DMS153 treated with DMSO at 0.1 percent for 48 hours (cell line): Measurements from ENCODE around the gene CELF2.

Source experiments
- DNase-seq: peaks from one replicate; lab custom pipeline; 2025; ENCODE audit not compliant: unreplicated experiment; lab: John Stamatoyannopoulos, UW

The CELF2 gene

DNA sequence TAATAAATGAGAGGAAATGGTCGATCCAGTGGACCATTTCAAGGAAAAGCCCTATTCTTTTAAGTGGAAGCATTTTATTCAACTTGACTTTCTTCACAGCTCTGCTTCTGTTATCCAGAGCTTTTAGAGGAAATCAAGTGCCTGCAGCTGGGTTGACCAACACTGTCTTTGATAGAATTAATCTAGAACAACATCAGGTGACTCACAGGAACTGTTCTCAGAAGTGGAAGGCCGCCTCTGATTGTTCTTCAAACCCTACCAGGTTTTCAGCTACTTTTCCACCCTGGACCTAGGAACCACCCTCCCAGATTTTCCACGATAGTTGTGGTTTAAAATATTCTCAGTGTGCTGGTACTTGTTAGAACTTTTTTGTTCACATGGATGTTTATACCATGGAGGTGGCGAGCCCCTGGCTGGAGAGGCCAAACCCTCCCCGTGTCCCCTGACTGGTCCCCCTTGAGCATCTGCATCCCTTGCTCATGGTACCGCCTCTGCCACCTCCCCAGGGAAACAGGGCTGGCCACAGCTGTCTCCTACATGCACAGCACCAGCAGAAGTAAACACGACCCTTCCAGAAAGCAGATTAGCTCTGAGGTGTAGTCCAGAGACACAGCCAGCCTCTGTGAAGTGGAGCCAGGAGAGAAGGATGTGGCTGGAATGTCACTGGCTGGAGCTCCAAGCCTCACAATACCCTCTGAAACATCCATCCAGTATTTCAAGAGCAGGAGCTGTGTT is 300.4 kb downstream of the CELF2 start:
- DNase-seq = no peak

DNA sequence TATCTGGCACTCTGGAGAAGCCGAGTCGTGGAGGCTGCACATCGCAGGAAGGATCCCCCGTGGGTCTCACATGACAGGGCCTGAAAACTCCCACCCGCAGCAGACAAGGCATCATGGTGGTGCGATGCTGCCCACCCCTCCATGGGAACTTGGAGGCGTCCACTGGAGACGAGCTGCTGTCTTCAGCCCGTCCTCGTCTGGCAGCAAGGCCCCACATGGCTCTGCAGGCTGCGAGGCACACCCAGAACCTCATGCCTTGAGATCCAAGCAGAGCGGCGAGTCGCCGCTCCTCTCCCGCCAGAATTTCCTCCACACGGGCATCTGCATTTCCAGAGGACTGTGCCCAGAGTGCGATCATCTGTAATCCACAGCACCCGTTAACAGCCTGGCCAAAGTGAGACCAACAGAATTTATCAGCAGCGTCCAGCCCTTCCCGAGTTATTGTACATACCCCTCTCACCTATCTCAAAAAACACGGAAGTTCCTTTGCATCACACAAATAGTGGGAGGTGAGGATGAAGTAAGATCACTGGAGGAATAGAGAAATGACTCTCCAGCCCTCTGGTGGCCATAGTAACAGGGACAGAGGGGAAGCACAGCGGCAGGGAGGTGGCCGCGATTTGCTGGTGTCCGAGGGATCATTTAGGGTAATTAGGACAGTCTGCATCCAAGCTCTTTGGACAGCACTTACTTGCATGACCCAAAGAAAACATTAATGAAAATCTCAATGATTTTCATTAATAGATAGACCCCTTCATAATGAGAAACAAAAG is 301.3 kb downstream of the CELF2 start:
- no peak for DNase-seq

DNA sequence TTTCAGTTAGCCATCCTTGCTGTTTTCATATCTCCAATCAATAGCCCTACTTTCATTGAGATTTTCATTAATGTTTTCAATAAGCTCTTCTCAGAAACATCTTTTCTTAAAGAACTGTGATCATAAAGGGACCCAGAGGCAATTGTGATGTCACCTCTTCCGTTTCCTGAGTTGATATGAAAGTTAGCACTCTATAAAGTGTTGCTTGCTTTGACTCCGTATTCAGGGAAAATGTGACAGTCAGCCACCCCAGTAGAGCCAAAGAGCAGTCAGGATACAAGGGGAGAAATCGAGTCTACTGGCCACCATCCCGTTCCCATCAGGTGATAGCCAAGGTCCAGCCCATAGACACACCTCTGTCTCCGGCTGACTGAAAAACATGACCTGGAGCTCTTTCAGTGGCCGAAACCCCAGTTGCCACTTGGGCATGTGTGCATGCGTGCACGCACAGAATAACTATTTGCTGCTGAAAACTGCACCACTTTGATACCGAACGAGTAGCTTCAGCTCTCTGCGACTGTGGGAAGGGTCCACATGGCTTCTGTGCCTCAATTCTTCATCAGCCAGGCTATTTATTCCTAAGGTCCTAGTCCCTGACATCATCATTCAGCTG is 302.4 kb downstream of the CELF2 start:
- no peak for DNase-seq

DNA sequence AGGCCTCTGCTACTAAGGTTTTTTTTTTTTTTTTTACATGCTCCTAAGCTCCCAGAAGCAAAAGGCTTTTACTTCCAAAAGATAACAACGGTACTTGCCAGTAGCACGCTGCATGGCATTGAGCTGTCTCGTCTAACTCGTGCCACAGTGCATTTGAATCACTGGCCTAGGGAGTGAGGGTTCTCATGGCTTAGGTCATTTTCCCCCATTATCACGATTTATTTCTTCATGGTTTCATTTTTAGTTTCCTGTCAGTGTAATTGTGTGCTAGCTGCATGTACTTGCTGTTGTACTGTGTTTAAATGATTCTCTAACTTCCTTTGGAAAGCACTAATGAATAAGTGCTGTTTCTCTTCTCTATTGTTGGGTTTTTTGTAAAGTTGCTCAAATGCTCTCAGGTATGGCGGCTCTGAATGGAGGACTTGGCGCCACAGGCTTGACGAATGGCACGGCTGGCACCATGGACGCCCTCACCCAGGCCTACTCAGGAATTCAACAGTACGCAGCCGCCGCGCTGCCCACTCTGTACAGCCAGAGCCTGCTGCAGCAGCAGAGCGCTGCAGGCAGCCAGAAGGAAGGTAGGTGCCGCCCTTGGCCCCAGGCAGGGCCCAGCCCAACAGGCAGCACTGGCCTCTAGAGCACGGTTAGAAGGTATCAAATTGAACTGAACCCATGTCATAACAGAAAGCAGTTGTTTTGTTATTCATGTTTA is 303.3 kb downstream of the CELF2 start:
- DNase-seq = no peak

DNA sequence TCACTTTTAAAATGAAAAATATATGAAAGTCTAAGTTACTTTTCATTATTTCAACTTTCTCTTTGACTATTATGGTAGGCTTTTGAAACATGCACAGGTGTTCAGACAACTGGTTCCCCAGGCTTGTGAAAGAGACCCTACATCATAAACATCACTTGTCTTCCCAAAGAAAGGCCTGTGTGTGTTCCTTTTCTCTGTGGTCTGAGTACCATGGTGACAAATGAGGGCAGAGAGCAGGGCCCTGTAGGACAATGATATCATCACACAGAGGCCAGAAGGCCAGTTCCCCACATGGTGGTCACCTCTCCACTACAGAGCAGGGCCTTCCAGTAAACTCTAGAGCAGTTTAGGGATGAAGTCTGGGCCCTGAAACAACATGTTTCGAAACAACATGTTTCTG is 305.0 kb downstream of the CELF2 start:
- no peak for DNase-seq

DNA sequence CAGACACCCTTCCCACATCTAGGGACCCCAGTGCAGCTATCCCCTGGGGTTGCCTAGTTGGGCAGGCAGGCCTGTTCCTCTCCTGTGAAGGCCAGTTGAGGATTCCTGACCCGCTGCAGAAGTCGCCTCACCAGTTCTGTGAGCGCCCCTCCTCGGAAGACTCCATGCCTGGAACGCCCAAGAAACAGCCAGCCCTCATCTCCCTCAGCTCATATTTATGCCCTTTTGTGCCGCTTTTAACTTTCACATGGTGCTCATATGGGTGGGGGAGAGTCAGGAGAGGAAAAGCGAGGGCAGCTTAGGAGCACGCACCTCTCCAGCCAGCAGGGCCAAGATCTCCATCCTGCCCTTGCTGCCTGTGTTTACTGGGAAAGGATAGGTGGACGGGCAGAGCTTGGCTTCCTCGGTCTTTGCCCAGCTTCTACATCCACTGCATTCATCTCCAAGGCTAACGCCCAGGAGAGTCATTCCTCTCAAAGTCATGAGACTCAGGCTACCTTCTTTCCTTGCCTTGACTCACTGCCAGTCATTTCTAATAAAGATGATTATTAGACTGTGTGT is 307.2 kb downstream of the CELF2 start:
- no peak for DNase-seq

DNA sequence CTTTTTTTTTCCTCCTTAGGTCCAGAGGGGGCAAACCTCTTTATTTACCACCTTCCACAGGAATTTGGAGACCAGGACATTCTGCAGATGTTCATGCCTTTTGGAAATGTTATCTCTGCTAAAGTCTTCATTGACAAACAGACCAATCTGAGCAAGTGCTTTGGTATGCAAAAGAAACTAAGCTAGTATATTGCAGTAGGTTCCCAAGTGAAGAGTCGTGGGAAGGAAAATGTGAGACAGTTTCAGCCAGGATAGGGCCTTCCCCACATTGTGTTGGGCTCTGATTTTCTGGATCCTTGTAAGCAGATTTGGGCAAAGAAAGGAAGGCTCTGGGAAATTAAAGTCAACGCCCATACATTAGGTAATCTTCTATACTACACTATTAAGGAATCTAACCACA is 308.1 kb downstream of the CELF2 start:
- no peak for DNase-seq

DNA sequence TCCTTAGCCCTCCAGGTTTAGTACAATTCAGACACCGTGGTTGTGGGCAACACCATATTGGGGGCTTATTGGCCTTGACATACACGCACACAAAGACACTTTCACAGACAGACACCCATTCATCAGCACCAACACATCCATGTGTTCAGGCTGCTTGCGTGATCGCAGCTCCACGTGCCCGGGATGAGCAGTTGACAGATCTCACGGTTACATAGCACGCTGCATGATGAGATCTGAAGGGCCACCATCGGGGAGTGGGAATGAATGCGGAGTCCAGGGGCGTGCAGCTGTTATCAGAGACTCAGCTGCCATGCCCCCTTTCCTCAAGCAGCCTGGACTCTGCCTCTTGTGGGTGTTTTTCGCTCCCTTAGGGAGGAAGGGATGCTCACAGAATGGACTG is 308.6 kb downstream of the CELF2 start:
- DNase-seq = no peak

DNA sequence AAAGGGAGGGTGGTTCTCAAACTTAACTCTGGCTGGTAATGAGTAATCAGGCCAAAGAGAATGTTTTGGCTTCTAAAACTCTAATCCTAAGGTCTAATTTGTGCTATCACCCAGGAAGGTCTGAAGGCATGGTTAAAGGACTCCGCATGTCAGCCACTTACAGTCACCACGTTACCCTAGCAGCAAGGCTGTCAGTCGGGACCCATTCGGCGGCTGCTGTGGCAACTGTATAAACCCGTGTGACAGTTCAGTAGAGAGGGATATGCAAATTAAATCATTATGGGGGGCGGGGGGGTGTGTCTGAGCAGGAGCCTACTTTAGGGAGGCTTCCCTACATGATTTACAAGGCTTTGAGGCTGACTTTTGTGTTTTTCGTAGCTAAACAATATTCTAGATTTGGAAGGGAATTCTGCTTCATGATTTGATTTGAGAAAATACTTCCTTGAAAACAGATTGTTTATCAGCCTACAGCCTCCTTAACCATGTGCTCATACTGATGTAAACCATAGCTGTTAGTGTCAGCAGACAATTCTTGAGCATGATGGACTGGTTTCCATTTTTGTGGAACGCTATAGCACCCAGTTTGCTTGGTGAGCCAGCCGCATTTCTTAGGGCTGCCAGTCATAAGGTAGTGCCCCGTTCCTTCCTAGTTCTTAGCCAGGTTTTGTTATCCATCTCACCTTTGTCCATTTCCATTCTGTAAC is 309.4 kb downstream of the CELF2 start:
- no peak for DNase-seq

DNA sequence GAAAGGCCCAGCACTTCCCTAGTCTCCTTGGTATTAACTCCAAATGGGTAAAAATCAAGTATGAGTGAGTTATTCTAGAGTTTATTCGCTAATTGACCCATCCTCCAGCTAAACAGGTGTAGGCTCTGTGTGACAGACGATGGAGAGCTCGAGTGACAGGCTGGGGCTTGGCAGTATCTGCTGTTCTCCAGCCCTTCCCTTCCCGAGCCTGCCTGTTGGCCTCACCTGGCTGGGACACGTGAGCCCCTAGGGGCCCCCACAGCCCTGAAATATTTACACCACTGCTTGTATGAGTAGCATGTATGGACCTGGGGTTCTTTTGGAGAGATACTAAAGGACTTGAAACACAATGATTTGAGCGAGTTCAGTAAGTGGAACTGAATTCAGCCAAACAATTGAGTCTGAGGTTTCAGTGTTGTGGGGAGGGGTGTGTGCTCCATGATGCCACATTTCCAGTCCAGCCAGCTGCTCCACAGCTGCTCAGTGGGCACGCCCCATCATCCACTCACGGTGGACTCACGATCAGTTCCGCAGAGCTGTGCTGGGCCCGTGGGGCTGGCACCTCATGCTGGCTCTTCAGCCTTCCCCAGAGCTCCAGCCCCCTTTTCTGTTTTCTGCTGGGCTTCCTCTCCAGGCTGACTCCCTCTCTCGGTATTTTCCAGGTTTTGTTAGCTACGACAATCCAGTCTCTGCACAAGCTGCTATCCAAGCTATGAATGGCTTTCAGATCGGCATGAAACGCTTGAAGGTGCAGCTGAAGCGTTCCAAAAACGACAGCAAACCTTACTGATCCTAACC is 310.8 kb downstream of the CELF2 start:
- no peak for DNase-seq

DNA sequence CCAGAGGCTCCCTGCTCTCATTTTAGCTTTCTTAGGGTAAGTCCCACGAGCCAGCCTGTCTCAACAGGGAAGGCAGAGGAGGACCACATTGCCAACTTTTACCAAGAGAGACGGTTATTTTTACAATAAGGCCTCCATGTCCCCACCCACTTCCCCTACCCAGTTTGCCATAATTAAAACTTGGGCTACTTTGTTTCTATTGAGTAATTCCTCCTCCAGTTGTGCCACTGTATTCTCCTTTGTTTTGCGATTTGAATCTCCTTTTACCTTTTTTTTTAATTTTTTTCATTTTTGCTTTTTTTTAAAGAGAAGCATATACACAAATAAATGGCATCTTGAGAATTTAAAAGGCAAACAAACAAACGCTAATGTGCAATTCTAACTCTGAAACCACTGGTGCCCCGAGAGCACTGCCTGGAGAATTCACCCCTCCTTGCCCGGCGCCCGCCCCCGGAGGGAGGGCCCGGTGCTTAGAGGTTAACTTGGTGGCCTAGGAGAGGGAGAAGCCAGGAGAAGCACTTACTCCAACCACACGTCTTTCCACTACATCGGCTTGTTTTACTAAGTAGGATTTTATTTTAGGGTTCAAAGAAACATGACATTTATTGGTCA is 311.5 kb downstream of the CELF2 start:
- no peak for DNase-seq

DNA sequence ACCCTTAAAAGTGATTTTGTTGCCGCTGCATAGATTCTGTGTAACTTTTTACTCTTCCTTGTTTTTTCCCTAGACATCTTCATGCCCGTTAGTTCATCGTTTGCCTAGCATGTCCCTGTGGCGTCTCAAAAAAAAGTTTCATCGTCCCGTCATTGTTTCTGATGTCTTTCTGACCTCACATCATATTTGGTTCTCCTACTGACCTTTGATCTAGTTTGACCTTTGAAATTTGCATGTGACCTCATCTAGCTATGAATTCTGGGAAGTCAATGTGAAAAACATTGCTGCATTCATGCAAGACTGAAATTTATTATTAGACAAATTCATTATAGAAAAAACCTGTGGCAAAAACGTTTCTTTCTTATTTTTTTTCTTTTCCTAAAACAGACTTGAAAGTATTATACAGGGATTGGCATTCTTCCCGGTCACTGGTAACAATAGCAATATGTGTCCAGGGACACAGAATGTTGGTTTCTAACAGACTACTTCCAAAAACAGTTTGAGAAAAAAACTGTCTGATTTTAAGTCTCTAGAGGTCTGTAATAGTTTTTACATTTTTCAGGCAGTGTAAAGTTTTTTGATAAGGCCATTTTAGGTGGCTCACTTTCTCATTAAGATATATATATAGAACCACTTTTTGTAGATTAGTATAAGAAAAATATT is 312.8 kb downstream of the CELF2 start:
- DNase-seq = no peak

DNA sequence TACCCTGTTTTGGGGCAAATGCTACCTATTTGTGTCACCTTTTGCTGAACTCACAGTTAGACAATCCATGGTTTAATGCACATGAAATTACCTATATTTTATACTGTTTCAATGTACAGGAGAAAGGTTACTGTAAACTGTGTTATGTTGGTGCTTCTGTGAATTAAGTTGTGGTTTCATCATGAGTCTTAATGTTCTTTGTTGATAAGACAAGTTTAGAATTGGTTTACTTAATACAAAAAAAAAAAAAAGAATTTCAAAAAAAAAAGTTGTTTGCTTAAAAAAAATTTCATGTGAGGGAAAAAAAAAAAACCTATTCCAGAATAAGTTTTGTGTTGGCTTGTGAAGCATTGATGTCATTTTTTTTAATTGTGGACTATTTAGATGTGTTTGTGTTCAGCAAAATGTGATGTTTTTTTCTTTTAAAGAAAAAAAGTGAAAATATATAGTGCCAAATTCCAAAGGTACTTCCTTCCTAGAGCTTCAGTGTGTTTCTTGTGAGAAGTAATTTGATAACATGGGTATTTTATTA is 313.4 kb downstream of the CELF2 start:
- no peak for DNase-seq

DNA sequence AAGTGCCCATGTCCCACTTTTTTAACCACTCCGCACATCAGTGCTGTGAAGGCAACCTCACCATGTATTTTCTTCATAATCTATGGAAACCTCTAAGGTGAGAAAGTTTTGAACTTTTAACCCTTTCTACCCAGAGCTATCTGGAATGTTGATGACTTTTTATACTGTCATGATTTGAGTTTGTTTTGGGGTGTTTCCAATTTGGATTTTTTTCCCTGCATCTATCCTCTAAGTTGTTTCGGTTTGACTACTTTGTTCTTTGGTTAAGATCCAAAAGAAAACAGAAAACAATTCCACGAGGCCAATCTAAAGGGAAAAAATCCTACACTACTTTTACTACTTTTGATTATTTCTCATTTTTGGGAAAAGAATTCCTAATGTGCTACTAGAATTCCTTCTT is 314.1 kb downstream of the CELF2 start:
- no peak for DNase-seq

DNA sequence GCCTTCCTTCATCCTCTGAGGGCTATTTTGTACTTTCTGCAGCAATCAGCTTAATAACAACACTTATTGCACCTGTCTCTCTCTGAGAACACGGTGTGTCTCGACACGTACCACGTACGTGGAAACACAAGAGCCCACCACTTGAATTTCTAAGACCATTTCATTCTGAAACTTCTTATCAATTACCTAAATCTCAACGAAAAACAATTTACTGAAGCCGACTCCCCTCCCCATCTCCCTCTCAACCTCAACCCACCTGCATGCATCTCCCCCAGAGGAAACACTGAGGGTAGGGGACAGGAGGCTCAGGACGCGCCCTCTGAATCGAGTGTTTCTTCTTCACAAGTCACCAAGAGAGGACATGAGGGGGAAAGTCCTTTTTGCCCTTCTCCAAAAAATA is 315.2 kb downstream of the CELF2 start:
- DNase-seq = no peak

DNA sequence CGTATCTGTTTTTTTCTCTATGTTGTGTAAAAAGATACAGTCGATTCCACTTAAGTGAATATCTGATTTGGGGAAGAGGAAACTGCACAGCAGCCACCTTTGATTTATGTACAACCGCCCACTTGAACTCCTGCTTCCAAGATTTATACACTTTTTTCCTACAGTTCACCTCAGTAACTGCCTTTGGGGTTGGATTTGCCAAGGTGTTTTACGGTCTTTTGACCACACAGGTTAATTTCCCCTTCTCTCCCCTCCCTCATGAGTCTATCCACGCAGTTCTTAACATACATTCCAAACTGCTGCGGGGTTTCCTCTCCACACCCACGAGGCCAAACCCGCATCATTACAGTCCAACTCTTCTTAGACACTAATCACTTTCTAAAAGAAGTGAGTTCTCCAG is 316.8 kb downstream of the CELF2 start:
- no peak for DNase-seq

DNA sequence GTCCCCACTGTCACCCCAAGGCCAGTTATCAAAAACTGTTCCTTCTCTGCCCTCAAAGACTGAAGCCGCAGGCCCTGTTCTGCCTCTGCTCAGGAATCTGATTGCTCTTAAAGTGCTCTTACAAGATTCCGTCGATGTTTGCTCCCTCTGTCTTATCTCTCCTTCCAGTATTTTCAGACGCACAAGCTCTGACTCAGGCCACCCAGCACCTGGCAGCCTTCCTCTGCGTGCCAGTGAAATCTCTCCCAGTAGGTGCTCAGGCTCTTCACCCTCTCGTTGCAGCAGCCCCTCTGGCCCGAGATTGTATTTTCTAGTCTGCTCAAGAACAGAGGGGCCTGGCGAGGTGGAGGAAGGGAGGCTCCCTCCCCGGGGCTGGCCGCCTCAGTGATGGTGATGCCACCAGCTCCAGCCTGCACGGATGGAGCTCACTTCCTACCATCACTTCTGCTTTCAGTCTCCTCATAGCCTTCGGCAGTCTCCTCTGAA is 317.5 kb downstream of the CELF2 start:
- no peak for DNase-seq

DNA sequence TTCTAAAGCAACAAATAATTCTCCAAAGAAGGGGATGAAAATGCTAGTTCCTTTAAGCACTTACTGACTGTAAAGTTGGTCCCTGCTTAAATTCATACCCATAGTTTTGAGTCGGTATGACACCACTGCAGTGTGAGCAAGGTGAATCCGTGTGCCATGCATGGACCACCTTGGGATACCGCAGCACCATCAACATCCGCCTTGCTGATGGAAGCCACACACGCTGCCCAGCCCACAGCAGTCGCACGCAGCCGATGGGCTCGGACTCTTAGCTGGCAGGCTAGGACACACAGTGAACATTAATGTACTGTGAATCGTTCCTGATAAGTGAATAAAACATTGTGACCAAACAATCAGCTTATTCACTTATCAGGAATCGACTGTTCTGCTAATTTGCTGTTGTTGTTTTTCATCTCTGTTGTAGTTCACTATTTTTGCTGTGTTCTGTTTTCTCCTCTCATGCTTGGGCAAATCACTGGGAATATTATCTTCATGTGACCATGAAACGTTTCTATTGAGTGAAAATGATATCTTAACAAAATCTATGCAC is 318.3 kb downstream of the CELF2 start:
- no peak for DNase-seq
